ENCODE data around the gene ST6GALNAC5.

Gene ST6GALNAC5

GRCh38 chr1:77096496-77097255, 229.4 kb downstream of the ST6GALNAC5 start:
- no peak overlapping the region for H3K4me2 ChIP-seq (ENCODE audit: low read depth, low read length, poor library complexity, severe bottlenecking)
- H3K27me3 ChIP-seq (ENCODE audit: insufficient read depth, low read length, poor library complexity, severe bottlenecking), result no peaks in the 10 kb centered on the region
- H3K79me2 ChIP-seq (ENCODE audit: insufficient read depth, low read length), result no peaks in the 10 kb centered on the region
- no peak overlapping the region for H2AFZ ChIP-seq (ENCODE audit: low read length)
- H3K4me3 ChIP-seq (ENCODE audit: low read length, poor library complexity, severe bottlenecking), result no peak overlapping the region
- H3K9me3 ChIP-seq (ENCODE audit: insufficient read depth, low read depth, low read length), result no peaks in the 10 kb centered on the region
- no peaks in the 10 kb centered on the region for H3K36me3 ChIP-seq (ENCODE audit: insufficient read depth, low read length)
- no peak for TF ChIP-seq EZH2phosphoT487 (IDR thresholded peaks at IDR 0.05; ENCODE audit: borderline replicate concordance)
- TF ChIP-seq, protein P1, sequence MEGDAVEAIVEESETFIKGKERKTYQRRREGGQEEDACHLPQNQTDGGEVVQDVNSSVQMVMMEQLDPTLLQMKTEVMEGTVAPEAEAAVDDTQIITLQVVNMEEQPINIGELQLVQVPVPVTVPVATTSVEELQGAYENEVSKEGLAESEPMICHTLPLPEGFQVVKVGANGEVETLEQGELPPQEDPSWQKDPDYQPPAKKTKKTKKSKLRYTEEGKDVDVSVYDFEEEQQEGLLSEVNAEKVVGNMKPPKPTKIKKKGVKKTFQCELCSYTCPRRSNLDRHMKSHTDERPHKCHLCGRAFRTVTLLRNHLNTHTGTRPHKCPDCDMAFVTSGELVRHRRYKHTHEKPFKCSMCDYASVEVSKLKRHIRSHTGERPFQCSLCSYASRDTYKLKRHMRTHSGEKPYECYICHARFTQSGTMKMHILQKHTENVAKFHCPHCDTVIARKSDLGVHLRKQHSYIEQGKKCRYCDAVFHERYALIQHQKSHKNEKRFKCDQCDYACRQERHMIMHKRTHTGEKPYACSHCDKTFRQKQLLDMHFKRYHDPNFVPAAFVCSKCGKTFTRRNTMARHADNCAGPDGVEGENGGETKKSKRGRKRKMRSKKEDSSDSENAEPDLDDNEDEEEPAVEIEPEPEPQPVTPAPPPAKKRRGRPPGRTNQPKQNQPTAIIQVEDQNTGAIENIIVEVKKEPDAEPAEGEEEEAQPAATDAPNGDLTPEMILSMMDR (conservative IDR thresholded peaks at IDR 0.05; ENCODE audit: low read length), result no peak
- no peaks in the 10 kb centered on the region for H4K20me1 ChIP-seq (ENCODE audit: insufficient read depth, low read length, poor library complexity, severe bottlenecking)
- H3K9me2 ChIP-seq (replicated peaks; ENCODE audit: low read depth, low read length), result no peaks in the 10 kb centered on the region
- no peaks in the 10 kb centered on the region for H3F3A ChIP-seq (ENCODE audit: low read depth)
- no peak overlapping the region for H3K9ac ChIP-seq (ENCODE audit: low read depth, low read length, poor library complexity, severe bottlenecking)
- no peaks in the 10 kb centered on the region for H3K4me1 ChIP-seq (ENCODE audit: insufficient read depth, low read length, poor library complexity, severe bottlenecking)

DNA sequence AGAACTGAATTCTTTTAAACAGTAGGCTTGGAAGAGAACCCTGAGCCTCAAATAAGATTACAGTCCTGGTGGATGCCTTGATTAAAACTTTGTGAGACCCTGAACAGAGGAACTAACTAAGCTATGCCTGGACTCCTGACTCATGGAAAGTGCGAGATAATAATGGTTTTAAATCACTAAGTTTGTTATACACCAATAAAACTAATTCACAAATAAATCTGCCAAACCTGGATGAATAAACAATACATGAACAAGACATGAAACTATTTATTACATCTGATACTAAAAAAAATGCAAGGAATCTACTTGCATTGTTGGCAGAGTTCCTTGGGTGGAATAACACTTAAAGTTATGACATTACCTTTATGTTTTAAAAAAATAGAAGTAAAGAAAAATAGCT, 233.6 kb downstream of the ST6GALNAC5 start:
- Histone ChIP-seq H3K4me1 (ENCODE audit: insufficient read depth, low read length, poor library complexity, severe bottlenecking) (no peaks in the 10 kb centered on the region), H3K9me3 (ENCODE audit: insufficient read depth, low read depth, low read length) (no peaks in the 10 kb centered on the region), H3K9ac (ENCODE audit: low read depth, low read length, poor library complexity, severe bottlenecking) (no peak overlapping the region), H3K4me3 (ENCODE audit: low read length, poor library complexity, severe bottlenecking) (no peak overlapping the region), H3K36me3 (ENCODE audit: insufficient read depth, low read length) (no peaks in the 10 kb centered on the region), H3K9me2 (replicated peaks; ENCODE audit: low read depth, low read length) (no peaks in the 10 kb centered on the region), H4K20me1 (ENCODE audit: insufficient read depth, low read length, poor library complexity, severe bottlenecking) (no peaks in the 10 kb centered on the region), H2AFZ (ENCODE audit: low read length) (no peak overlapping the region), H3K27me3 (ENCODE audit: insufficient read depth, low read length, poor library complexity, severe bottlenecking) (no peaks in the 10 kb centered on the region), H3K4me2 (ENCODE audit: low read depth, low read length, poor library complexity, severe bottlenecking) (no peak overlapping the region), H3K79me2 (ENCODE audit: insufficient read depth, low read length) (no peaks in the 10 kb centered on the region), H3F3A (ENCODE audit: low read depth) (no peaks in the 10 kb centered on the region)
- TF ChIP-seq, protein P1 (conservative IDR thresholded peaks at IDR 0.05; ENCODE audit: low read length), result no peak
- TF ChIP-seq EZH2phosphoT487 (IDR thresholded peaks at IDR 0.05; ENCODE audit: borderline replicate concordance), result no peak

DNA sequence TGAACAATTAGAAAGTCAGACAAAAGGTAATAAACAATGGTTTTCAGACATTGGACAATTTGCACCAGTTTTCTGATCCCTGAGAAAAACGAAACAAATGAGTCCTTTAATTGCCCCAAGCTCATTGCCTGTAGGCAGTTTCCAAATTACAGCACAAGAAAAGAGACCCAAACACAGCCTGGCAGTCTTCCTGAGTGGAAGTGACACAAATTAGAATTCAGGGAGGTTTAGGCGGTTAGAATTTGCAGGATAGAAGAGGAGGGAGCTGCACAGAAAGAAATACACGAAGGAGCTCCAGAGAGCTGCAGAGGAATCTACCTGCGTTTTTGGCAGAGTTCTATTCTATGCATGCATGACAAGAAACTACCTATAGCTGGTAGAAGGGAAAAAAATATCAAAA, 236.2 kb downstream of the ST6GALNAC5 start:
- Histone ChIP-seq H3K36me3 (ENCODE audit: insufficient read depth, low read length) (no peaks in the 10 kb centered on the region), H3K9me3 (ENCODE audit: insufficient read depth, low read depth, low read length) (no peaks in the 10 kb centered on the region), H2AFZ (ENCODE audit: low read length) (no peak overlapping the region), H4K20me1 (ENCODE audit: insufficient read depth, low read length, poor library complexity, severe bottlenecking) (no peaks in the 10 kb centered on the region), H3K4me3 (ENCODE audit: low read length, poor library complexity, severe bottlenecking) (no peak overlapping the region), H3F3A (ENCODE audit: low read depth) (no peaks in the 10 kb centered on the region), H3K4me1 (ENCODE audit: insufficient read depth, low read length, poor library complexity, severe bottlenecking) (no peaks in the 10 kb centered on the region), H3K9ac (ENCODE audit: low read depth, low read length, poor library complexity, severe bottlenecking) (no peak overlapping the region), H3K79me2 (ENCODE audit: insufficient read depth, low read length) (no peaks in the 10 kb centered on the region), H3K9me2 (replicated peaks; ENCODE audit: low read depth, low read length) (no peaks in the 10 kb centered on the region), H3K4me2 (ENCODE audit: low read depth, low read length, poor library complexity, severe bottlenecking) (no peak overlapping the region), H3K27me3 (ENCODE audit: insufficient read depth, low read length, poor library complexity, severe bottlenecking) (no peaks in the 10 kb centered on the region)
- TF ChIP-seq, protein P1 (conservative IDR thresholded peaks at IDR 0.05; ENCODE audit: low read length), result no peak
- TF ChIP-seq EZH2phosphoT487 (IDR thresholded peaks at IDR 0.05; ENCODE audit: borderline replicate concordance), result no peak
